Stimulated activated memory B cell treated with anti-CD40 and anti-IgM and Interleukin-4, amounts not matched to agents 10 μg/mL and 1 μg/mL and 100 μg/mL, for 72 hours (primary cell): ENCODE data around the gene SELPLG.
A peak's percentile ranks its signal among the peaks of the same experiment; 100 is the strongest.

Experiments
- ATAC-seq: fragments of 150-1000 bp; cut with Tn5 transposase; 2 replicates; pipeline ENCODE4 v1.10.0; 2021
- H3K27ac Mint-ChIP-seq: one replicate; pipeline ENCODE4 v1.8.0; 2022; ENCODE audit warnings: mild to moderate bottlenecking, mixed read lengths
- H3K27me3 Mint-ChIP-seq: one replicate; pipeline ENCODE4 v1.8.0; 2022; ENCODE audit warnings: mixed read lengths
- H3K36me3 Mint-ChIP-seq: one replicate; pipeline ENCODE4 v1.8.0; 2022; ENCODE audit warnings: mixed read lengths
- H3K4me1 Mint-ChIP-seq: one replicate; pipeline ENCODE4 v1.8.0; 2022; ENCODE audit warnings: mixed read lengths
- H3K4me3 Mint-ChIP-seq: one replicate; pipeline ENCODE4 v1.8.0; 2022; ENCODE audit warnings: mild to moderate bottlenecking, moderate library complexity, mixed read lengths
- H3K9me3 Mint-ChIP-seq: one replicate; pipeline ENCODE4 v1.8.0; 2022; ENCODE audit warnings: mixed read lengths

The SELPLG gene

DNA sequence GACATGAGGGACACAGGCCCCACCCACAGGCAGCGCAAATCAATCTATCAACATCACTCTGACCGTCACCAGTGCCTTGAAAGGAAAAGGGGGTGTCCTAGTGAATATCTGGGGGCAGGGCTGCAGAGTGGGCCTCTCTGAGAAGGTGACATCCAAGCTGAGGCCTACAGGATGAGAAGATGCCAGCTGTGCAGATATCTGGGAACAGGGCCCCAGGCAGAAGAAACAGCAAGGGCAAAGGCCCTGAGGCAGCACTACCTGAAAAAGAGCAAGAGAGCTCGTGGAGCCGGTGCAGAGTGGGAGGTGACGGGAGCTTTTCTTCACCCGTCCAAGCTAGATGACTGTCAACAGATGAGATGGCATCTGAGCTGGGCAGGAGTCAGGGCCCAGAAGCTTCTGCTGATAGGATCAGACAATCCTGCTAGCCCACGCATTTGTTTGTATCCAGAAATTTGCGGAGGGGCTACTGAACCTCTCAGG is 23.3 kb downstream of the SELPLG start:
- peak overlapping the region; percentile 30 for H3K27ac Mint-ChIP-seq
- H3K9me3 Mint-ChIP-seq = peaks cover 5% of the 10 kb centered on the region
- H3K27me3 Mint-ChIP-seq = peaks cover 17% of the 10 kb centered on the region
- no peak for ATAC-seq
- no peak overlapping the region for H3K4me3 Mint-ChIP-seq
- H3K4me1 Mint-ChIP-seq = peaks cover 55% of the 10 kb centered on the region
- no peaks in the 10 kb centered on the region for H3K36me3 Mint-ChIP-seq

DNA sequence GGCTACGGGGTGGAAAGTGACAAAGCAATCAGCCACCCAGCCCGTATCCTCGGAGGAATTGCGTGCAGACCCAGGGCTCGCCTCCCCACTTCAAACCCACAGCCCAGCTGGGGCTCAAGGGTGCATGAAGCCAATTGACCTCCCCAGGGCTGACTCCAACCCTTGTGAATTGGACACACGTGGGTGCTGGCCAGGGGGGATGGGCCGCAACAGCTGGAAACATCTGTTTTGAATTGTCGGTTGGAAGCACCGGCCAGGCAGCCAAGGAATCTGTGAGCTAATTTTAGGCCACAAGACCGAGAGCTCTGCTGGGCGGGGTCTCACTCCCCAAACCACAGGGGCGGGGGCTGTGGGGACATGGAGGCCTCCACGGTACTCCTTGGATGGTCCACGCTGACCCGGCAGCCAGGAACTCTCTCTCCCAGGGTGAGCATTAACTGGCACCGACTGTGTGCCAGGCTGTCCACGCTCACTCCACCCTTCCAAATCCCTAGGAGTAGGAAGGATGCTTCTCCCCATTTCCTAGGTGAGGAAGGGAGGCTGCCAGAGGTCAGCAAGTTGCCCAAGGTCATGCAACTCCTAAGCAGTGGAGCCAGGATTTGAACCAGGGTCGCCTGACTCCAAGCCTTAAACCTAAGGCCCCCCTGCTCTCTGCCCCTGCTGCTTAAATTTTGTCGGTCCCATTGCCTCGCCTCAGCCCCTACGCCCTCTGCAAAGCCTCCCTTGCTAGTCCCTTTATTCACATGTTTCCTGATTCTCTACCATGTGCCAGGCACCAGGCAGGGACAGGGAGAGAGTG is 24.0 kb downstream of the SELPLG start:
- Mint-ChIP-seq H3K9me3 (peaks cover 5% of the 10 kb centered on the region), H3K36me3 (no peaks in the 10 kb centered on the region), H3K27me3 (peaks cover 17% of the 10 kb centered on the region), H3K4me3 (no peak overlapping the region), H3K27ac (peak overlapping the region; percentile 30), H3K4me1 (peaks cover 53% of the 10 kb centered on the region)
- peak; percentile 59 for ATAC-seq

DNA sequence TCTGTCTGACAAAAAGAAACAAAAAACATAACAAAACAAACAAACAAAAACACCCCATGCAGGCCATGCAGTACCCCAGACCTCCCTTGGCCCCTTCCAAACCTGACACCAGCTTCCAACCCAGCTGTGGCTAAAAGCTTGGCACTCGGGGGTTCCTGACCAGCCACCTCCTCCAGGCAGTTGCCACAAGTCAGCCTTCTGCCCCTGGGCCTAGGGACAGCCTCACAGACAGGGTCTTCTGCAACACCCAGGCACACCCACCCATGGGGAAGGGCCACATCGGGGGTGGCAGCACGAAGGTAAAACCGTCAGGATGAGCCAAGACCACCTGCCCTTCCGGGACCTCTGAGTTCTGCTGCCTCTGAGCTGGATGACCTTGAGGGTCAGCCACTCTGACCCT is 25.1 kb downstream of the SELPLG start:
- H3K9me3 Mint-ChIP-seq = peaks cover 5% of the 10 kb centered on the region
- no peak for ATAC-seq

DNA sequence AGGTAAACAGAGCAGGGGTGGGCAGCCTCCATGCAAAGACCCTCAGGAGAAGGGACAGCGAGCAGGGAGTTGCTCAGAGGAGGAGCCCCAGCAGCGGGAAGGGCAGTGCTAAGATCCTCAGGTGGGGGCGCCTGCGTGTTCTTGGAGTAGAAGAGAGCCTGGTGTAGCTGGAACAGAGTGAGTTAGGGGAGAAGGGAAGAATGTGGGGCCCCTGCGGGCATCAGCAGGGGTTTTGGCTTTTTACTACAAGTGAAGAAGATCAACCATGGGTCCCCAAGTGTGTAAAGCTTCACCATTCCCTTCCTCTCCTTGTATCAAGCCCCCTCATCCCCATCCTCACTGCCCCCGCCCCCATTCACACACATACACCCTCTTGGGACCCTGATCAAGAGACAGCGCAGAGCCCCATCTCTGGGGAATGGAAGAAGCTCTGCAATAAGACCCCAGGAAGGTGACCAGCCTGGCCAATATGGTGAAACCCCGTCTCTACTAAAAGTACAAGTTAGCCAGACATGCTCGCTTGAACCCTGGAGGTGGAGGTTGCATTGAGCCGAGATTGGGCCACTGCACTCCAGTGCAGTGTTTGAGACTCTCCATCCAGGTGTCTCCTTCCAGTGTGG is 25.6 kb downstream of the SELPLG start:
- peaks cover 5% of the 10 kb centered on the region for H3K9me3 Mint-ChIP-seq
- H3K27me3 Mint-ChIP-seq = peaks cover 17% of the 10 kb centered on the region
- H3K36me3 Mint-ChIP-seq = no peaks in the 10 kb centered on the region
- H3K4me1 Mint-ChIP-seq = peaks cover 36% of the 10 kb centered on the region
- ATAC-seq = no peak
- H3K27ac Mint-ChIP-seq = peak overlapping the region; percentile 66
- H3K4me3 Mint-ChIP-seq = no peak overlapping the region

More for the DNA sequence above, 25.1 kb downstream of the SELPLG start:
- H3K4me1 Mint-ChIP-seq = peaks cover 41% of the 10 kb centered on the region
- no peak overlapping the region for H3K4me3 Mint-ChIP-seq
- peaks cover 17% of the 10 kb centered on the region for H3K27me3 Mint-ChIP-seq
- peak overlapping the region; percentile 66 for H3K27ac Mint-ChIP-seq
- no peaks in the 10 kb centered on the region for H3K36me3 Mint-ChIP-seq

DNA sequence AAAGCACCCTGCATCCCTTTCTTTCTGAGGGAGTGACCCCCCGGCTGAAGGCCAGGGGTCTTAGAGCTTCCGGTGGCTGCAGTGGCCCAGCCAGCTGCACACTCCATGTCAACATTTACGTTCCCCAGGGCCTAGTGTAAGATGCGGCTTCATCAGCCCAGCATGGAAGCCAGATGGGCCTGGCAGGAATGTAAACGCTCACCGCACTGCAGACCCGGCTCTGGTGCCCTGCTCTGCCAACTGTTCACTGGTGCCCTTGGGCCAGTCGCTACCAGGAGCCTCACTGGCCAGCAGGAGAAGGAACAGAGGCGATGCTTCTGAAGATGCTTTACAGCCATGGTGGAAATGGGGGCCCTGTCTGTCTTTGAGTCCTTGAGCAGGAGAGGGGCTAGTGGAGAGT is 27.2 kb downstream of the SELPLG start:
- Mint-ChIP-seq H3K9me3 (peaks cover 5% of the 10 kb centered on the region), H3K4me3 (no peak overlapping the region), H3K27ac (peak overlapping the region; percentile 66), H3K4me1 (peaks cover 20% of the 10 kb centered on the region), H3K36me3 (no peaks in the 10 kb centered on the region), H3K27me3 (peaks cover 17% of the 10 kb centered on the region)
- ATAC-seq = no peak

DNA sequence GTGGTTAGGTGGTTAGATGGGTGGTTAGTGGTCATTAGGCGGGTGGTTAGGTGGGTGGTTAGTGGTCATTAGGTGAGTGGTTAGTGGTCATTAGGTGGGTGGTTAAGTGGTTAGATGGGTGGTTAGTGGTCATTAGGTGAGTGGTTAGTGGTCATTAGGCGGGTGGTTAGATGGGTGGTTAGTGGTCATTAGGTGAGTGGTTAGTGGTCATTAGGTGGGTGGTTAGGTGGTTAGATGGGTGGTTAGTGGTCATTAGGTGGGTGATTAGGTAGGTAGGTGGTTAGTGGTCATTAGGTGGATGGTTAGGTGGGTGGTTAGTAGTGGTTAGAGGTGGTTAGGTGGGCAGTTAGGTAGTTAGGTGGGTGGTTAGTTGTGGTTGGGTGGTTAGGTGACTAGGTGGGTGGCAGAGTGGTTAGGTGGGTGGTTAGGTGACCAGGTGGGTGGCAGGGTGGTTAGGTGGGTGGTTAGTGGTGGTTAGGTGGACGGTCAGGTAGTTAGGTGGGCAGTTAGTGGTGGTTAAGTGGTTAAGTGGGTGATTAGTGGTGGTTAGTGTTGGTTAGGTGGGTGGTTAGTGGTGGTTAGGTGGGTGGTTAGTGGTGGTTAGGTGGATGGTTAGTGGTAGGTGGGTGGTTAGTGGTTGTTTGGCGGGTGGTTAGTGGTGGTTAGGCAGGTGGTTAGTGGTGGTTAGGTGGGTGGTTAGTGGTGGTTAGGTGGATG is 27.8 kb downstream of the SELPLG start:
- peaks cover 19% of the 10 kb centered on the region for H3K4me1 Mint-ChIP-seq
- no peak for ATAC-seq
- peaks cover 17% of the 10 kb centered on the region for H3K27me3 Mint-ChIP-seq
- peaks cover 5% of the 10 kb centered on the region for H3K9me3 Mint-ChIP-seq
- no peak overlapping the region for H3K4me3 Mint-ChIP-seq
- no peaks in the 10 kb centered on the region for H3K36me3 Mint-ChIP-seq
- H3K27ac Mint-ChIP-seq = peak overlapping the region; percentile 66

DNA sequence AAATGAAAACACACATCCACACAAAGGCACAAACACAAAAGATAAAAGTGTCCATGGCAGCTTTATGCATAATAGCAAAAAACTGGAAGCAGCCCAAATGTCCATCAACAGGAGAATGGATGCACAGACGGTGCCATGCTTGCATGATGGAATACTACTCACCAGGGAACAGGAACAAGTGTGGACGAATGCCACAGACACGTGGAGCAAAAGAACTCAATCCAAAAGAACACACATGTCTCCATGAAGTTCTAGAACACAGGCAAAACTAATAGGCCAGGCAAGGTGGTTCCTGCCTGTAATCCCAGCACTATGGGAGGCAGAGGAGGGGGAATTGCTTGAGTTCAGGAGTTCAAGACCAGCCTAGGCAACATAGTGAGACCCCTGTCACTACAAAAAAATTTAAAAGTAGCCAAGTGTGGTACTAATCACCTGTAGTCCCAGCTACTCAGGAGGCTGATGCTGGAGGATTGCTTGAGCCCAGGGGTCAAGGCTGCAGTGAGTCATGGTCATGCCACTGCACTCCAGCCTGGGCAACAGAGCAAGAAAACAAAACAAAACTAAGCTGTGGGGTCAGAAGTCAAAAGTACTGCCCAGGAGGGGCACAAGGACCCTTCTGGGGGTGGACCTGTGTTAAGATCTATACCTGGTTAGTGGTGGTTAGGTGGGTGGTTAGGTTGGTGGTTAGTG is 28.5 kb downstream of the SELPLG start:
- H3K4me3 Mint-ChIP-seq = no peak overlapping the region
- peak overlapping the region; percentile 66 for H3K27ac Mint-ChIP-seq
- peaks cover 17% of the 10 kb centered on the region for H3K27me3 Mint-ChIP-seq
- no peak for ATAC-seq
- peaks cover 19% of the 10 kb centered on the region for H3K4me1 Mint-ChIP-seq
- no peaks in the 10 kb centered on the region for H3K36me3 Mint-ChIP-seq
- peaks cover 5% of the 10 kb centered on the region for H3K9me3 Mint-ChIP-seq

DNA sequence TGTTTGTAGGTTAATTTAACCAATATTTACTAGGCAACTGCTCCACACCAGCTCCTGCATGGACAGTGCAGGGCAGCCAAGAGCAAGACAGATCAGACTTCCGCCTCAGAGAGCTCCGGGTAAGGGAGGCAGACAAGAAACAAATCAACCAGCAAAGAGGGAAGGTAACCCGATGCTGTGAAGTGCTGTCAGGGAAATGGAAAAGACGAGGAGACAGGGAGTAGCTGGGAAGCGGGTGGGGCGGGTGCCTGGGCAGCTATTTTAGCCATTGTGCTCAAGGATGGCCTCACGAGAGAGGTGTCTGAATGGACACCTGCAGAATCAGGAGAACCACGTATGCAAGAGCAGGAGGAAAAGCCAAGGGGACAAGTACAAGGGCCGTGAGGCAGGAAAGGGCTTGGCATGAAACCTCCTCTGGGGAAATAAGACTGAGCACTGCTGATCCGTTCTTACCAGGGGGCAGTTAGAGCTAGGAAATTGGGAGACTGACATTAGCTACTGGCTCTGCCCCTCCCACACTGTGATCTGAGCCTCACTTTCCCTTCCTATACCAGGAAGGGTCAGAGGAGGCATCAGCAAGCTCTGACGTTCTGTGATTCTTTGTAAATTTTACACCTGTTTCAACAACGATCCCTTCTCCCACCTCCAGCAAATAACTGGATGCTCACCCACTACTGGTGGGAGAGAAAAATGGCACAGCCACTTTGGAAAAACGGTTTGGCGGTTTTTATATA is 29.3 kb downstream of the SELPLG start:
- Mint-ChIP-seq H3K36me3 (no peaks in the 10 kb centered on the region), H3K9me3 (peaks cover 5% of the 10 kb centered on the region), H3K27ac (peak overlapping the region; percentile 66), H3K27me3 (peaks cover 17% of the 10 kb centered on the region), H3K4me1 (peaks cover 19% of the 10 kb centered on the region), H3K4me3 (no peak overlapping the region)
- ATAC-seq = no peak

DNA sequence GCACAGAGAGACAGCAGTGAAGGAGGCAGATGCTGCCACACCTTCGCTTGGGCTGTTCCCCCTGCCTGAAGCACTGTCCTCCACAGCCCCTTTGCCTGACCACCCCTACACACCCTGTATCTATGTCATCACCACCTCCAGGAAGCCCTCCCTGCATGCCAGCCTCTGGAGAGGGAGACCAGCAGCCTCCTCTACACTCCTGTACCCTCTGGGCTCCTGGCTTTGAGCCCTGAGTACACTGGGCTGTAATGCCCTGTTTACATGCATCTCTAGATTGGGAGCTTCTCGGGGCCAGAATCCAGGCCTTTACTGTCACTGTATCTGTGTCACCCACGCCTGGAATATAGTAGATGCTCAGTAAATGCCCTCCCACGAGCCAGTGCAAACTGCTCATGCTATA is 30.0 kb downstream of the SELPLG start:
- Mint-ChIP-seq H3K4me3 (no peak overlapping the region), H3K9me3 (peaks cover 5% of the 10 kb centered on the region), H3K4me1 (peaks cover 19% of the 10 kb centered on the region), H3K36me3 (no peaks in the 10 kb centered on the region), H3K27ac (peak overlapping the region; percentile 40), H3K27me3 (peaks cover 15% of the 10 kb centered on the region)
- no peak for ATAC-seq

DNA sequence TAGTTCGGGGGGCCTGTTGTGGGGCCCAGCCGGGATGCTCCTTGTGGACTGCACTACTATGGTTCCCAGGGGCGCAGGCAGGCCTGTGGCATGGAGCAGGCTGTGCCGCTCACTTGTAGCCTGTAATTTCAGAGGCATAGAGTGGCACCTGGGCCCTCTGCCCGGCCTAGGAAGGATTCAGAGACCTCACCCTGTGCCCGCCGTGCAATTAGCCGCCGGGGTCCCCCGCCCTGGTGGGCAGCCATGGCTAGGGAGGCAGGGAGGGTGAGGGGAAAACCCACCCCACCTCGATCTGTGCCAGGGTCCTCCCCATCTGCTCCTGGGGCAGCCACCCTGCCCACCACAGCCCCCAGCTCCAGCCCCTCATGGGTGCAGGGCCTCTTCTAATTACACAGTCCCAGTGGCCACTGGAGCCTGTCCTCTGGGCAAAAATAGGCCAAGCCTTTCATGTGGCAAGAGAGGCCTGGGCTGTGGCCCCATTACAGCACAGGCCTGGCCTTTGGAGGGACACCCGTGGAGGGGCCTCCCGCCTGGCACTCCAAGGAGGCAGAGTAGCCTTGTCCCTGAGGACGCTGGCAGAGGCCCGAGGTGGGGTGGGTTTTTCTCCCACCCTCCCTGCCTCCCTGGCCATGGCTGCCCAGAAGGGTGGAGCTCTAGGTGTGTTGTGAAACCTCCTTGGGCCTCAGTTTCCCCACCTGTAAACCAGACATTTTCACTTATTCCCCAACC is 30.6 kb downstream of the SELPLG start:
- no peak overlapping the region for H3K4me3 Mint-ChIP-seq
- H3K27me3 Mint-ChIP-seq = peaks cover 9% of the 10 kb centered on the region

DNA sequence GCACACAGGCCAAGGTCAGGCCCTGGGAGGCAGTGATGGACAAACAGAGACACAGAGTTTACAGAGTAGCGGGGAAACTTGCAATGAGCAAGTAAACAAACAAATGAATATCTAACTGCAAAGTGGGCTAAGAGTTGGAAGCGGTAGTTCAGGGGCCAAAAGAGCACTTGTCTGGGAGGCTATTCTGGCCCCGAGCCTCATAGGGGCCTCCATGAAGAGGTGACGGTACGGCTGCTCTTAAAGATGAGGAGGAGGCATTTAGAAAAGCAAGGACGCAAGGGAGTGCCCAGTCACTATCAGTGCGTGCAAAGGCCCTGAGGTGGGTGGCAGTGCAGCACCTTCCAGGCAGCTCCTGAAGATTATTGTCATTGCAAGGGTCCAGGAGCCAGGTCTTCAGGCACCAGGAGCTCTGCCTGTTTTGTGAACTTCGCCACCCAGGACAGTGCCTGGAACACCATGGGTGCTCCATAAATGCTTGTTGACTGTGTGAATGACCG is 31.4 kb downstream of the SELPLG start:
- H3K27ac Mint-ChIP-seq = no peak overlapping the region

More for the DNA sequence above, 30.6 kb downstream of the SELPLG start:
- peak overlapping the region; percentile 40 for H3K27ac Mint-ChIP-seq
- peaks cover 20% of the 10 kb centered on the region for H3K4me1 Mint-ChIP-seq
- H3K36me3 Mint-ChIP-seq = no peaks in the 10 kb centered on the region
- ATAC-seq = peak; percentile 29
- H3K9me3 Mint-ChIP-seq = peaks cover 5% of the 10 kb centered on the region

DNA sequence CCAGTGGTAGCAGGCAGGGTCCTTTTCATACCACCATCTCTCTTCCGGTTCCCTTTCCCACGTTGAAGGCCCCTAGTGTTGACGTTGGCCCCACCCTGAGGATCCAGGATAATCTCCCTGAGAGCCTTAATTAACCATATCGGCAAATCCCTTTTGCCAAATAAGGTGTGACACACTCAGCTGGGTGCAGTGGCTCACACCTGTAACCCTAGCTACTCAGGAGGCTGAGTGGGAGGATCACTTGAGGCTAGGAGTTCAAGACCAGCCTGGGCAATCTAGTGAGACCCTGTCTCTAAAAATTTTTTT is 33.0 kb downstream of the SELPLG start:
- no peaks in the 10 kb centered on the region for H3K27me3 Mint-ChIP-seq
- no peak overlapping the region for H3K4me3 Mint-ChIP-seq
- ATAC-seq = no peak
- H3K27ac Mint-ChIP-seq = no peak overlapping the region
- no peaks in the 10 kb centered on the region for H3K36me3 Mint-ChIP-seq
- peaks cover 18% of the 10 kb centered on the region for H3K4me1 Mint-ChIP-seq
- peaks cover 2% of the 10 kb centered on the region for H3K9me3 Mint-ChIP-seq

More for the DNA sequence above, 31.4 kb downstream of the SELPLG start:
- ATAC-seq = no peak
- Mint-ChIP-seq H3K4me3 (no peak overlapping the region), H3K27me3 (peaks cover under 1% of the 10 kb centered on the region), H3K4me1 (peaks cover 28% of the 10 kb centered on the region), H3K9me3 (peaks cover 5% of the 10 kb centered on the region), H3K36me3 (no peaks in the 10 kb centered on the region)

DNA sequence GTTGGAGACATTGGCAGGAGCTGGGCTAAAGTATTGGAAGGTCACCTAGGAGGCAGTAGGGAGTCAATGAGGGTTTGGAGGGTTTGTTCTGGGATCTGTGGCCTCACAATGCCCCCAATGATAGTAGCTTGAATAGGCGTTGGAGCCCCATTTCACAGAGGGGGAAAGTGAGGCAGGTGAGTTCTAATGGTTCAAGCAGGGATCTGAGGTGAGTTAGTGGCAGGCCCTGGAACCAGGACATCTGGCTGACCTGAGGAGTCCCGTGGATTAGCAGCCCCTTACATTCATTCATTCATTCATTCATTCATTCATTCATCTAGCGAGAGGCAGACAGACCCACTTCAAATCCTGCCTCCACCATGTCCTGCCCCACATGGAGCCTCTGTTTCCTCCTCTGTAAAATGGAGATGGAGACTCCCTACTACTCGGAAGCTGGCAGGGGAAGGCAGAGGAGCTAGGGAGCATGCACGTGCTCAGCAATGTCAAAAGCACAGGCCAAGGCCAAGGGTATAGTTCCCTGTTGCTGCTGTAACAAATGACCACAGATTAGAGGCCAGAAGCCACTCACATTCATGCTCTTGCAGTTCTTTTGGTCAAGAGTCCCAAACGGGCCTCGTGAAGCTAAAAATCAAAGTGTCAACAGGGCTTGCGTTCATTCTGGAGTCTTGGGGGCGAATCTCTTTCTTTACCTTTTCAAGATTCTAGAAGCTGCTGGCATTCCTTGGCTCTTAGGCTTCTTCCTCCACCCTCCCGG is 33.6 kb downstream of the SELPLG start:
- Mint-ChIP-seq H3K36me3 (no peaks in the 10 kb centered on the region), H3K4me1 (peaks cover 13% of the 10 kb centered on the region), H3K4me3 (no peak overlapping the region), H3K9me3 (no peaks in the 10 kb centered on the region), H3K27me3 (no peaks in the 10 kb centered on the region), H3K27ac (no peak overlapping the region)
- ATAC-seq = no peak
